ENCODE results near the gene CALHM5. TPM values are rescaled to one million over a fixed set of nuclear protein-coding genes. Genes with fewer than 3 reads are reported as not detected.

The CALHM5 gene
- total RNA-seq, 4 donors from 2014 or later = 0.56 to 1.5 (median 0.82) TPM

DNA sequence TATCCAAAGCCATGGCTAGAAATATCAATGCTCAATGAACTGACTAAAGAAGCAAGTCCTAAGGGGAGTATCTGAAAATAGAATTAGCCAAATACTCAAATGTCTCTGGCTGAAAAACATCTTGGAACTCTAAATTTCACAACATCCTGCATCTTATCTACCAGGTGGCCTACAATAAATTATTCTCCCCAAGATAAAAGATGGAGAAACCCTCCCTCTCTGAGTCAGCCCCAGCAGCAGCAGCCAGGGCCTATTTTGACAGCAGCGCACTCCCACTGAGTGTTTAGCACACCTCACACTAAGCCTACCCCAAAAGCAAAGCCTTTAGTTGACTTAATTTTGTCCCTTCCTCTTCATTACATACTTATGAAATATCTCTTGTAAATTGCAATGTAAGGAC is 44.3 kb upstream of the CALHM5 start:
- Histone ChIP-seq H3K4me1 (no peaks in the 10 kb centered on the region), H3K36me3 (no peaks in the 10 kb centered on the region), H3K4me3 (no peak overlapping the region), H3K27me3 (no peaks in the 10 kb centered on the region), H3K9me3 (no peaks in the 10 kb centered on the region), H3K27ac (no peak overlapping the region)
- in situ Hi-C loops (cut with MboI; ENCODE audit: low sequenced_read_pairs in 4 of 4) (no loop called here), intact Hi-C loops (cut with DNase I; ENCODE audit: low total_unique reads) (no loop called here)
- DNase-seq (no peak), ATAC-seq (no peak)
- no peak for TF ChIP-seq POLR2A (IDR thresholded peaks at IDR 0.05)
- no peak for TF ChIP-seq CTCF (IDR thresholded peaks at IDR 0.05 in 4 of 5, conservative IDR thresholded peaks at IDR 0.05 in 1 of 5)

GRCh38 chr6:116467514-116467913 is 43.9 kb upstream of the CALHM5 start:
- TF ChIP-seq POLR2A (IDR thresholded peaks at IDR 0.05) (no peak), CTCF (IDR thresholded peaks at IDR 0.05 in 4 of 5, conservative IDR thresholded peaks at IDR 0.05 in 1 of 5) (no peak)
- H3K4me3 ChIP-seq = no peak overlapping the region
- no peaks in the 10 kb centered on the region for H3K9me3 ChIP-seq
- H3K36me3 ChIP-seq = no peaks in the 10 kb centered on the region
- no peaks in the 10 kb centered on the region for H3K27me3 ChIP-seq
- in situ Hi-C loops (cut with MboI; ENCODE audit: low sequenced_read_pairs in 4 of 4) = no loop called here
- H3K27ac ChIP-seq = no peak overlapping the region
- intact Hi-C loops (cut with DNase I; ENCODE audit: low total_unique reads) = no loop called here
- ATAC-seq (no peak), DNase-seq (no peak)
- H3K4me1 ChIP-seq = no peaks in the 10 kb centered on the region

- H3K27me3 ChIP-seq = no peaks in the 10 kb centered on the region
- no peak overlapping the region for H3K4me3 ChIP-seq
- H3K9me3 ChIP-seq = no peaks in the 10 kb centered on the region
- H3K4me1 ChIP-seq = no peaks in the 10 kb centered on the region
- intact Hi-C loops (cut with DNase I; ENCODE audit: low total_unique reads) (no loop called here), in situ Hi-C loops (cut with MboI; ENCODE audit: low sequenced_read_pairs in 4 of 4) (no loop called here)
- no peak for TF ChIP-seq CTCF (IDR thresholded peaks at IDR 0.05 in 4 of 5, conservative IDR thresholded peaks at IDR 0.05 in 1 of 5)
- no peak for TF ChIP-seq POLR2A (IDR thresholded peaks at IDR 0.05)
- H3K27ac ChIP-seq = no peak overlapping the region
- H3K36me3 ChIP-seq = no peaks in the 10 kb centered on the region
- DNase-seq = no peak
- no peak for ATAC-seq
Measured at GRCh38 chr6:116468293-116468692, 43.1 kb upstream of the CALHM5 start.

- in situ Hi-C loops (cut with MboI; ENCODE audit: low sequenced_read_pairs in 4 of 4) (no loop called here), intact Hi-C loops (cut with DNase I; ENCODE audit: low total_unique reads) (no loop called here)
- H3K4me3 ChIP-seq = no peak overlapping the region
- TF ChIP-seq CTCF (IDR thresholded peaks at IDR 0.05 in 4 of 5, conservative IDR thresholded peaks at IDR 0.05 in 1 of 5) = no peak
- no peak for TF ChIP-seq POLR2A (IDR thresholded peaks at IDR 0.05)
- H3K4me1 ChIP-seq = no peaks in the 10 kb centered on the region
- no peaks in the 10 kb centered on the region for H3K36me3 ChIP-seq
- DNase-seq (no peak), ATAC-seq (no peak)
- H3K27ac ChIP-seq = no peak overlapping the region
- H3K27me3 ChIP-seq = no peaks in the 10 kb centered on the region
- no peaks in the 10 kb centered on the region for H3K9me3 ChIP-seq
Measured at GRCh38 chr6:116471531-116471930, 39.9 kb upstream of the CALHM5 start.

GRCh38 chr6:116472706-116473105 is 38.7 kb upstream of the CALHM5 start:
- no peak for TF ChIP-seq POLR2A (IDR thresholded peaks at IDR 0.05)
- no peak for TF ChIP-seq CTCF (IDR thresholded peaks at IDR 0.05 in 4 of 5, conservative IDR thresholded peaks at IDR 0.05 in 1 of 5)
- no peaks in the 10 kb centered on the region for H3K9me3 ChIP-seq
- H3K36me3 ChIP-seq = no peaks in the 10 kb centered on the region
- in situ Hi-C loops (cut with MboI; ENCODE audit: low sequenced_read_pairs in 4 of 4) = no loop called here
- H3K27ac ChIP-seq = no peak overlapping the region
- intact Hi-C loops (cut with DNase I; ENCODE audit: low total_unique reads) = no loop called here
- H3K4me3 ChIP-seq = no peak overlapping the region
- DNase-seq = no peak
- H3K4me1 ChIP-seq = no peaks in the 10 kb centered on the region
- no peaks in the 10 kb centered on the region for H3K27me3 ChIP-seq
- ATAC-seq = no peak
